Parathyroid adenoma (tissue), 2 donors: Measurements from ENCODE around the gene DNMT1.

Experiments
- H2AFZ ChIP-seq: fragments of 300-600 bp; sonication (generic); one replicate; pipeline ENCODE4 v1.7.0; 2017; ENCODE audit warnings: antibody characterized with exemption, mild to moderate bottlenecking
- H3K27ac ChIP-seq: fragments of 300-600 bp; sonication (generic); one replicate; pipeline ENCODE4 v1.7.0; 2017
- H3K27me3 ChIP-seq: fragments of 300-600 bp; sonication (generic); one replicate; pipeline ENCODE4 v1.7.0; 2017; ENCODE audit warnings: low read length; ENCODE audit not compliant: control insufficient read depth, insufficient read depth
- H3K36me3 ChIP-seq: fragments of 300-600 bp; sonication (generic); one replicate; pipeline ENCODE4 v1.7.0; 2017; ENCODE audit warnings: low read length; ENCODE audit not compliant: control insufficient read depth, insufficient read depth
- H3K4me1 ChIP-seq: fragments of 300-600 bp; sonication (generic); one replicate; pipeline ENCODE4 v1.7.0; 2017; ENCODE audit warnings: control low read depth
- H3K4me2 ChIP-seq: fragments of 300-600 bp; sonication (generic); one replicate; pipeline ENCODE4 v1.7.0; 2017; ENCODE audit warnings: low read length
- H3K4me3 ChIP-seq: fragments of 300-600 bp; sonication (generic); one replicate; pipeline ENCODE4 v1.7.0; 2017; ENCODE audit warnings: low read depth, low read length
- H3K79me2 ChIP-seq: fragments of 300-600 bp; sonication (generic); one replicate; pipeline ENCODE4 v1.7.0; 2017; ENCODE audit warnings: control low read depth
- H3K9ac ChIP-seq: fragments of 300-600 bp; sonication (generic); one replicate; pipeline ENCODE4 v1.7.0; 2017; ENCODE audit warnings: mild to moderate bottlenecking
- H3K9me3 ChIP-seq: fragments of 300-600 bp; sonication (generic); one replicate; pipeline ENCODE4 v1.7.0; 2017; ENCODE audit warnings: low read length; ENCODE audit not compliant: control insufficient read depth
- CTCF ChIP-seq: fragments of 300-600 bp; sonication (generic); IDR thresholded peaks from one replicate; pipeline ENCODE4 v1.7.0; 2017; ENCODE audit warnings: antibody characterized with exemption, mild to moderate bottlenecking
- donor health status: primary hyperparathyroidism.

The DNMT1 gene

GRCh38 chr19:10187315-10187714, 7.4 kb downstream of the DNMT1 start:
- Histone ChIP-seq H3K4me3 (no peak overlapping the region), H2AFZ (no peak overlapping the region), H3K36me3 (no peaks in the 10 kb centered on the region), H3K9me3 (no peaks in the 10 kb centered on the region), H3K4me1 (no peaks in the 10 kb centered on the region), H3K4me2 (no peak overlapping the region), H3K9ac (no peak overlapping the region), H3K27ac (no peak overlapping the region), H3K79me2 (peaks cover 24% of the 10 kb centered on the region), H3K27me3 (no peaks in the 10 kb centered on the region)
- no peak for TF ChIP-seq CTCF

- Histone ChIP-seq H3K27me3 (no peaks in the 10 kb centered on the region), H3K36me3 (no peaks in the 10 kb centered on the region), H3K9ac (no peak overlapping the region), H3K79me2 (peaks cover 19% of the 10 kb centered on the region), H3K4me1 (no peaks in the 10 kb centered on the region), H3K9me3 (no peaks in the 10 kb centered on the region), H3K27ac (no peak overlapping the region), H2AFZ (no peak overlapping the region), H3K4me2 (no peak overlapping the region), H3K4me3 (no peak overlapping the region)
- TF ChIP-seq CTCF: no peak
Measured at GRCh38 chr19:10184636-10185035, 10.1 kb downstream of the DNMT1 start.

GRCh38 chr19:10183926-10184325, 10.8 kb downstream of the DNMT1 start:
- Histone ChIP-seq H3K4me1 (no peaks in the 10 kb centered on the region), H3K36me3 (no peaks in the 10 kb centered on the region), H3K4me3 (no peak overlapping the region), H2AFZ (no peak overlapping the region), H3K4me2 (no peak overlapping the region), H3K79me2 (peaks cover 15% of the 10 kb centered on the region), H3K27ac (no peak overlapping the region), H3K27me3 (no peaks in the 10 kb centered on the region), H3K9me3 (no peaks in the 10 kb centered on the region), H3K9ac (no peak overlapping the region)
- no peak for TF ChIP-seq CTCF

GRCh38 chr19:10182847-10183246, 11.9 kb downstream of the DNMT1 start:
- no peaks in the 10 kb centered on the region for H3K9me3 ChIP-seq
- H3K4me2 ChIP-seq: no peak overlapping the region
- TF ChIP-seq CTCF: no peak
- H3K27ac ChIP-seq: no peak overlapping the region
- no peaks in the 10 kb centered on the region for H3K36me3 ChIP-seq
- no peaks in the 10 kb centered on the region for H3K27me3 ChIP-seq
- no peak overlapping the region for H3K4me3 ChIP-seq
- H2AFZ ChIP-seq: no peak overlapping the region
- no peak overlapping the region for H3K9ac ChIP-seq
- H3K4me1 ChIP-seq: no peaks in the 10 kb centered on the region
- peaks cover 9% of the 10 kb centered on the region for H3K79me2 ChIP-seq

GRCh38 chr19:10182076-10182475, 12.7 kb downstream of the DNMT1 start:
- no peaks in the 10 kb centered on the region for H3K9me3 ChIP-seq
- H3K27me3 ChIP-seq: no peaks in the 10 kb centered on the region
- H3K4me3 ChIP-seq: no peak overlapping the region
- no peak overlapping the region for H3K4me2 ChIP-seq
- no peak overlapping the region for H2AFZ ChIP-seq
- no peak overlapping the region for H3K9ac ChIP-seq
- no peaks in the 10 kb centered on the region for H3K36me3 ChIP-seq
- no peak for TF ChIP-seq CTCF
- H3K4me1 ChIP-seq: no peaks in the 10 kb centered on the region
- H3K79me2 ChIP-seq: peaks cover 3% of the 10 kb centered on the region
- no peak overlapping the region for H3K27ac ChIP-seq
